Smooth muscle cell (in vitro differentiated cells): ENCODE data around the gene TRAPPC4. TPM values are rescaled to one million over a fixed set of nuclear protein-coding genes. Genes with fewer than 3 reads are reported as not detected.
A peak's percentile ranks its signal among the peaks of the same experiment; 100 is the strongest.

ENCODE experiments used
- DNase-seq: peaks from one replicate; lab custom pipeline; 2025; ENCODE audit not compliant: unreplicated experiment; lab: John Stamatoyannopoulos, UW
- H2AFZ ChIP-seq: fragments of 200-600 bp; sonication (generic); 2 replicates; pipeline ENCODE4 v1.6.0; 2016; ENCODE audit warnings: antibody characterized with exemption, low read depth, mild to moderate bottlenecking
- H3F3A ChIP-seq: fragments of 200-600 bp; sonication (generic); 2 replicates; pipeline ENCODE4 v1.6.0; 2017; ENCODE audit warnings: antibody characterized with exemption, low read depth
- H3K27ac ChIP-seq: fragments of 200-600 bp; sonication (generic); 2 replicates; pipeline ENCODE4 v1.5.1; 2016; ENCODE audit warnings: low read depth, mild to moderate bottlenecking
- H3K27me3 ChIP-seq: fragments of 200-600 bp; sonication (generic); 2 replicates; pipeline ENCODE4 v1.6.1; 2016; ENCODE audit warnings: low read depth, mild to moderate bottlenecking
- H3K36me3 ChIP-seq: fragments of 200-600 bp; sonication (generic); 2 replicates; pipeline ENCODE4 v1.5.1; 2016; ENCODE audit warnings: low read depth
- H3K4me1 ChIP-seq: fragments of 200-600 bp; sonication (generic); 2 replicates; pipeline ENCODE4 v1.5.1; 2016; ENCODE audit warnings: low read depth
- H3K4me2 ChIP-seq: fragments of 200-600 bp; sonication (generic); 2 replicates; pipeline ENCODE4 v1.6.0; 2016; ENCODE audit warnings: mild to moderate bottlenecking
- H3K4me3 ChIP-seq: fragments of 200-600 bp; sonication (generic); 2 replicates; pipeline ENCODE4 v1.5.1; 2016; ENCODE audit warnings: mild to moderate bottlenecking
- H3K79me2 ChIP-seq: fragments of 200-600 bp; sonication (generic); 2 replicates; pipeline ENCODE4 v1.6.0; 2016; ENCODE audit warnings: low read depth, mild to moderate bottlenecking
- H3K9ac ChIP-seq: fragments of 200-600 bp; sonication (generic); 2 replicates; pipeline ENCODE4 v1.6.0; 2016; ENCODE audit warnings: low read depth
- H3K9me3 ChIP-seq: fragments of 200-600 bp; sonication (generic); replicated peaks from 2 replicates; pipeline ENCODE4 v1.5.1; 2016; ENCODE audit warnings: low read depth
- H4K20me1 ChIP-seq: fragments of 200-600 bp; sonication (generic); 2 replicates; pipeline ENCODE4 v1.6.0; 2016; ENCODE audit warnings: low read depth
- CTCF ChIP-seq: fragments of 200-600 bp; sonication (generic); IDR thresholded peaks from 2 replicates; pipeline ENCODE4 v1.5.1; 2017; ENCODE audit warnings: borderline replicate concordance, mild to moderate bottlenecking, antibody characterized with exemption; ENCODE audit not compliant: insufficient read depth, poor library complexity, severe bottlenecking
- WGBS: methylation state at CpG from one replicate; pipeline ENCODE4 v1.1.7; 2016; ENCODE audit warnings: low lambda C conversion rate; 5-methylcytosine and 5-hydroxymethylcytosine counted together
- polyA plus RNA-seq: library from polyadenylated mRNA; unstranded; fragments of >200 nt; fragmentation: Nextera tagmentation; extraction: Ambion mirVana; gene quantifications from 2 replicates; pipeline ENCODE4 v1.2.1, GENCODE V29; 2016
- total RNA-seq: library from RNA; depleted of rRNA; stranded (reverse); fragments of >200 nt; gene quantifications from 2 replicates; pipeline ENCODE4 v1.2.3, GENCODE V29; 2014

Gene TRAPPC4
- total and polyA plus RNA-seq, 2 experiments from 2014 or later = 103 to 168 TPM

- Histone ChIP-seq H2AFZ (no peak overlapping the region), H4K20me1 (no peaks in the 10 kb centered on the region), H3K79me2 (no peaks in the 10 kb centered on the region), H3K27ac (no peak overlapping the region), H3K9ac (no peak overlapping the region), H3K9me3 (no peaks in the 10 kb centered on the region), H3K4me1 (no peaks in the 10 kb centered on the region), H3F3A (no peaks in the 10 kb centered on the region), H3K36me3 (no peaks in the 10 kb centered on the region), H3K4me3 (no peak overlapping the region), H3K27me3 (no peaks in the 10 kb centered on the region), H3K4me2 (no peak overlapping the region)
- TF ChIP-seq CTCF = no peak
- no peak for DNase-seq
- 46% methylated on average over 4 of the region's 4 CpGs for WGBS
Observed at GRCh38 chr11:119041821-119042514, 23.4 kb downstream of the TRAPPC4 start.

GRCh38 chr11:119042927-119043326 lies 24.4 kb downstream of the TRAPPC4 start:
- Histone ChIP-seq H3K27ac (no peak overlapping the region), H3K9ac (no peak overlapping the region), H3K4me2 (no peak overlapping the region), H3K9me3 (no peaks in the 10 kb centered on the region), H3K79me2 (no peaks in the 10 kb centered on the region), H3K4me1 (no peaks in the 10 kb centered on the region), H2AFZ (no peak overlapping the region), H3F3A (no peaks in the 10 kb centered on the region), H3K27me3 (no peaks in the 10 kb centered on the region), H3K4me3 (no peak overlapping the region), H4K20me1 (no peaks in the 10 kb centered on the region), H3K36me3 (no peaks in the 10 kb centered on the region)
- DNase-seq = no peak
- TF ChIP-seq CTCF = no peak
- 92% methylated on average over 9 of the region's 9 CpGs for WGBS

- Histone ChIP-seq H2AFZ (no peak overlapping the region), H3K27ac (no peak overlapping the region), H3K9ac (no peak overlapping the region), H3K9me3 (no peaks in the 10 kb centered on the region), H3K79me2 (no peaks in the 10 kb centered on the region), H3K27me3 (no peaks in the 10 kb centered on the region), H4K20me1 (no peaks in the 10 kb centered on the region), H3K4me1 (no peaks in the 10 kb centered on the region), H3K4me2 (no peak overlapping the region), H3K36me3 (peaks cover 2% of the 10 kb centered on the region), H3K4me3 (no peak overlapping the region), H3F3A (no peaks in the 10 kb centered on the region)
- DNase-seq = no peak
- 82% methylated on average over 6 of the region's 6 CpGs for WGBS
- TF ChIP-seq CTCF = peak; percentile 21
Observed at GRCh38 chr11:119044708-119045107, 26.1 kb downstream of the TRAPPC4 start.

- H3K4me3 ChIP-seq = no peak overlapping the region
- H4K20me1 ChIP-seq = no peaks in the 10 kb centered on the region
- no peak overlapping the region for H3K9ac ChIP-seq
- no peaks in the 10 kb centered on the region for H3K79me2 ChIP-seq
- peaks cover 10% of the 10 kb centered on the region for H3K36me3 ChIP-seq
- no peak overlapping the region for H2AFZ ChIP-seq
- no peaks in the 10 kb centered on the region for H3K27me3 ChIP-seq
- no peak for DNase-seq
- H3K4me1 ChIP-seq = no peaks in the 10 kb centered on the region
- no peak for TF ChIP-seq CTCF
- WGBS = 97% methylated on average over 6 of the region's 6 CpGs
- H3K9me3 ChIP-seq = no peaks in the 10 kb centered on the region
- no peaks in the 10 kb centered on the region for H3F3A ChIP-seq
- H3K4me2 ChIP-seq = no peak overlapping the region
- no peak overlapping the region for H3K27ac ChIP-seq
Observed at GRCh38 chr11:119046489-119046888, 27.9 kb downstream of the TRAPPC4 start.
